ENCODE results near the gene ZNF283.

The ZNF283 gene

GRCh38 chr19:43826787-43827754, at the start of gene ZNF283:
Gene ZNF283 (plus strand): TSS chr19:43827321. CDS start chr19:43833505, 6,184 bp downstream.
- peak; percentile 70 for DNase-seq

GRCh38 chr19:43778651-43779050, 48.5 kb upstream of the ZNF283 start:
- DNase-seq, result peak; percentile 73

GRCh38 chr19:43779147-43779819, 47.8 kb upstream of the ZNF283 start:
- DNase-seq, result no peak

GRCh38 chr19:43779820-43780219, 47.3 kb upstream of the ZNF283 start:
- DNase-seq, result no peak

GRCh38 chr19:43780706-43781525, 46.2 kb upstream of the ZNF283 start, which contains the start of gene KCNN4:
Gene KCNN4 (minus strand): TSS chr19:43780973. CDS start chr19:43780861, 112 bp downstream.
- no peak for DNase-seq

DNA sequence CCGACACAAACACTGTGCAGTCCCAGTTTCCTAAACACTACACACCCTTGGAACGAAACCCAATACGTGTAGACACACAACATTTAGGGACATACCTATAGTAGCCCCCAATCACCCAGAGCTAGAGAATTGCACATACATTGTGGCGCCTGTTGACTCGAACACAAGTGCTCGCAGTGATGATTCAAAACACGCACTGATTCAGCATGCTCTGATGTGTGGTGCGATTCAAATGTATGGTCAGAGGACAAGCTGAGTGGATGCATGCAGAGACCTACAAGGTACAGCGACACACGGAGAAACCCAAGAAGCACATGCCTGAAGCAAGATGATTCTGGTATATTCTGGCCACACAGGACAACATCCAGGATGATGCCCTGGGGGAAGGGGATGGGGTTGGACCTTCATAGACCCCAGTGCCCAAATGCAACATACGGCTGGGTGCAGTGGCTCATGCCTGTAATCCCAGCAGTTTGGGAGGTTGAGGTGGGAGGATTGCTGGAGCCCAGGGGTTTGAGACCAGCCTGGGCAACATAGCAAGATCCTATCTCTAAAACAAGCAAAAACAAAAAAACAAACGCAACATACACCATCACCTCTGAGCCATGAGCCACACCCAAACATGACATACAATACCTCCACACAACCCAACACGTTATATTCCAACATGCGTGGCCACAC, 45.4 kb upstream of the ZNF283 start:
- no peak for DNase-seq

DNA sequence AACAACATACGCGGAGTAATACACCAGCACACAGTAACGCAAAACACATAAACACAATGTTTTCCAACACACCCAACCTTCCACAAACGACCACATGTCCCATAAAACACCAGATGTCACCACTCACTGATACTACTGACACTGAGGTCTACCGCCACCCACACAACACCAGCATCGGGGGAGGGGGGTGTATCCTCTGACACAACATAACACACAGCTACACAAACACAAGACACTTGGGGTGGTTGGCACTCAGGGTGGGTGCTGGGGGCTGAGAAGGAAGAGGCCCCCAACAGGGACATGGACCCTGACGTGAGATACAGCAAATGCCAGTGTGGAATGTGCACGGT, 44.8 kb upstream of the ZNF283 start:
- DNase-seq, result no peak

- DNase-seq, result no peak
Measured at GRCh38 chr19:43782689-43783231, 44.4 kb upstream of the ZNF283 start.

- DNase-seq, result no peak
Measured at GRCh38 chr19:43783636-43784035, 43.5 kb upstream of the ZNF283 start.

- DNase-seq, result no peak
Measured at GRCh38 chr19:43784241-43784980, 42.7 kb upstream of the ZNF283 start.

DNA sequence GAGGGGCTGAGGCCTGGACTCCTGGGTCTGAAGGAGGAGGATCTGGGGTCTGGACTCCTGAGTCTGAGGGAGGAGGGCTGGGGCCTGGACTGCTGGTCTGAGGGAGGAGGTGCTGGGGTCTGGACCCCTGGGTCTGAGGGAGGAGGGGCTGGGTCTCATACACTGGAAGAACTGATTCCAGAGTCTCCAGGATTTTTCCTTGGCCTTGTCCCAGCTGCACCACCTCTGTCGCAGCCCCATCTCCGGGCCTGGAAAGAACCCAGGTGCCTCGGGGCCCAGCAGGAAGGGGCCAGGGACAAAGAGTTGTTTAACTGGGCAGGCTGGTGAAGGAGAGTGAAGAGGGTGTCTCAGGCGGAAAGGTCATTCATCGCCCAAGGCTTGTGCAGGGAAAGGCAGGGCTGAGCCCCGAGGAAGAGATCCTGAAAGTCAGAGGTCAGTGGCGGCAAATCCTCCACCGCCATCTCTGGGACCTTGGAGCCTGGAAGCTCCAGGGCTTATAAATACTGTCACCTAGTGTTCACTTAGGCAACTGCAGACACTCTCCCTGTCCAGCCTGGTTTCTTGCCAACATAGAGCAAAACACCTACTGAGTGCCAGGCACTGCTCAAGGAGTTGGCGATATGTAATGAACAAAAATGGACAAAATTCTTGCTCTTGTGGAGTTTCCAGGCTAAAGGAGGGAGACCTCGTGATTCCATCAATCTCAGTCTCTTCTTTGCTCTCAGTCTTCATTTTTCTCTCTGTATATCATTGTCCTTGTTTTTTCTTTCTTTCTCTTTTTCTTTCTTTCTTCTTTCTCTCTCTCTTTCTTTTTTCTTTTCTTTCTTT, 41.9 kb upstream of the ZNF283 start:
- DNase-seq, result peak; percentile 30

DNA sequence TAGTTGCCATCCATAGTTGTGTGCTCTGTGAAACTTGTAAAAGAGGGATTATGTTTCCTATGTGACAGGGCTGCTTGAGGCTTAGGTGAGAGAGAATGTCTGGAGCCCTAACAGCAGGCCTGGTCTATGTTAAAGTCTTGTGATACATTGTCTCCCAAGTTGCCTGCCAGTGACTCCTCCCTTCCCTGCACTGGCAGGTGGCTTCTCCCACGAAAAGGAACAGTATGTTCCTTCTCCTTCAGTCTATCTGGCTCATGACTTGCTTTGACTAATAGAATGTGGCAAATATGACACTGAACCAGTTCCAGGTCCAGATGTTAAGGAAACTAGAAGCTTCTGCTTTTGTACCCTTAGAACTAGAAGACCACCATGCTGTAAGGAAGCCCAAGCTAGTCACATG, 40.5 kb upstream of the ZNF283 start:
- no peak for DNase-seq

DNA sequence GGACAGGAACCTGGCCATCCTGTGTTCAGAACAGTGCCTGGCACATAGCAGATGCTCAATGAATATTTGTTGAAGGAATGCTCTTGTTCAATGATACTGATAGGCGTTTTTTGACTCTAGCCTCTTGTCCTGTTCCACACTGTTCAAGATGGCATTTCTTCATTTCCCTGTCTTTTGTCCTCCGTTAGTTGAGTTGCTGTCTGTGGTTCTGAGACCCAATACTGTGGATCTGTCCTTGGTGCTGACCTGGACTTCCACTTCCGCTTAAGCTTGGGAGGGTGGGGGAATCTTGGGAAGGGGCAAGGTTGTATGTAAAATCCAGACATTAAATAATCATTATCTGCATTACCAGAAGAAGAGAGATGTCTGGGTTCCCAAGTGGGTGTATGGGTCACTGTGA, 38.1 kb upstream of the ZNF283 start:
- DNase-seq, result no peak

DNA sequence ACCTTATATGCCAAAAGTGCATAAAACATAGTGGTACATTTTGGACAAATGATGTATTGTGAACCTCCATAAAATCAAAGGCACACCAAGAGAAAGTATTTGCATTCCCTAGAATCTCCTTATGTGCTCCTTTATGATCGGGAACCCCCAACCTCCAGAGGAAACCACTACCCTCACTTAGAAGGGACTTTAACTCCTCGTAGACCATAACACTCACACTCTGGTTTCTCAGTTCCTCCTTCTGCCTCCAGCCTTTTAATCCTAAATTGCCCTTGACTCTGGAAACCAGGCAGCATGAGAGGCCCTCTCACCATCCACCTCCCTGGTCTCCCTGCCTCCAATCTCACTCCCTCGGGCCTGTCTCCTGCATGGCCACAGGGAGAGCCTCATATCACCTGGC, 36.5 kb upstream of the ZNF283 start:
- DNase-seq, result no peak

GRCh38 chr19:43797118-43797517, 30.0 kb upstream of the ZNF283 start:
- DNase-seq, result no peak

GRCh38 chr19:43797556-43797955, 29.6 kb upstream of the ZNF283 start:
- no peak for DNase-seq

- DNase-seq, result no peak
Measured at GRCh38 chr19:43798026-43798545, 29.0 kb upstream of the ZNF283 start.

- no peak for DNase-seq
Measured at GRCh38 chr19:43798546-43799409, 28.3 kb upstream of the ZNF283 start.

DNA sequence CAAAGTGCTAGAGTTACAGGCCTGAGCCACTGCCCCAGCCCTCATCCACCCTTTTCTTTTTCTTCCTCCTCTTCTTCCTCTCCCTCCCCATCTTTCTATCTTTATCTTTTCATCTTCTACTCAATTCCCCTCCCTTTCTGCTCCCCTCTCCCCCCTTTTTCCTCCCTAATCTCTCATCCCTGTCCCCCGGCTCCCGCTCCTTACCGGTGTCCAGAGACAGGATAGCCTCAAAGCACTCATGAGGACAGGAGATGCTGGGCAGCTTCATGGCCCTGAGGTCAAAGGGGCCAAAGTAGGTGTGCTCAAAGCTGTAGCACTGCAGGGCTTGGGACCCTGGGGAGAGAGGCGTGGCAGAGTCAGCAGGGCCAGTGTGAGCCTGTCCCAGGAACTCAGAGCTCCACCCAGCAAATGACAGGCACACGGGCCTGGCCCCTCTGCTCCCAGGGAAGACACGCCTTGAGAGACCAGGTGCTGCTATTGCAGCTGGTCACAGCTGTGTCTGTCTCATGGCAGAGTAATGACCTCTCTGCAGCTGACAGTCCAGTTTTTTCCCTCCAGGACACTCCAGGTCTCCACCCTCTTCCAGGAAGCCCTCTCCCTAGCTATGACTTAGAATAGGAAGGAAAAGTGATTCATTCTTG, 27.5 kb upstream of the ZNF283 start:
- DNase-seq, result no peak

Data from NCI-H187 treated with DMSO at 0.1 percent for 48 hours (cell line).